ENCODE results near the gene VENTX. TPM values are rescaled to one million over a fixed set of nuclear protein-coding genes. Genes with fewer than 3 reads are reported as not detected.

The VENTX gene
- polyA plus RNA-seq, 3 donors: 1.4 to 56.0 (median 1.6) TPM

GRCh38 chr10:133270773-133271297, 33.2 kb downstream of the VENTX start:
- intact Hi-C loops (cut with micrococcal nuclease): no loop called here
- over 99% methylated on average over 19 of the region's 19 CpGs for WGBS (ENCODE audit: insufficient coverage)
- H3K9me3 Mint-ChIP-seq: peaks cover 0 to under 1% (median 0%) of the 10 kb centered on the region in 7 donors
- H3K27me3 Mint-ChIP-seq (ENCODE audit: low read depth in 3 of 3): peaks cover 0 to 13% (median 0%) of the 10 kb centered on the region in 3 donors
- no peaks in the 10 kb centered on the region for H3K27me3 ChIP-seq (ENCODE audit: control insufficient read depth in 2 of 2, insufficient read depth in 2 of 2, low read length in 2 of 2)
- peaks cover 16% of the 10 kb centered on the region for H3K4me1 Mint-ChIP-seq
- H3K9ac ChIP-seq (ENCODE audit: insufficient read depth, low read length, poor library complexity, severe bottlenecking): no peak overlapping the region
- H3K36me3 Mint-ChIP-seq: peaks cover 40 to 67% of the 10 kb centered on the region in 2 donors
- H3K4me2 ChIP-seq (replicated peaks; ENCODE audit: extremely low read depth, low read length, poor library complexity, severe bottlenecking): no peak overlapping the region
- H3K27ac Mint-ChIP-seq: no peak overlapping the region
- no peaks in the 10 kb centered on the region for H3K9me3 ChIP-seq (replicated peaks in 1 of 2; ENCODE audit: control insufficient read depth in 1 of 2, insufficient read depth in 1 of 2, low read length in 2 of 2)
- H3K4me3 ChIP-seq (replicated peaks in 1 of 3; ENCODE audit: low read depth in 2 of 3, low read length in 3 of 3): no peak overlapping the region
- peaks cover 83% of the 10 kb centered on the region for H4K20me1 ChIP-seq (ENCODE audit: insufficient read depth, low read length)
- H3K79me2 ChIP-seq (ENCODE audit: insufficient read depth, low read length): peaks cover 22% of the 10 kb centered on the region
- DNase-seq: no peak
- H3K27ac ChIP-seq (ENCODE audit: low read depth in 1 of 2, low read length in 2 of 2): no peak overlapping the region
- no peak for TF ChIP-seq CTCF (IDR thresholded peaks at IDR 0.05)
- H3K36me3 ChIP-seq (replicated peaks in 1 of 2; ENCODE audit: control insufficient read depth in 1 of 2, insufficient read depth in 2 of 2, low read length in 2 of 2): peaks cover 74 to 80% of the 10 kb centered on the region in 2 donors
- H3K4me1 ChIP-seq (ENCODE audit: control insufficient read depth in 1 of 2, insufficient read depth in 2 of 2, low read length in 2 of 2): peaks cover 20 to 29% of the 10 kb centered on the region in 2 donors
- H3K4me3 Mint-ChIP-seq: no peak overlapping the region
- H2AFZ ChIP-seq (ENCODE audit: insufficient read depth, low read depth, low read length, poor library complexity, severe bottlenecking): no peak overlapping the region

GRCh38 chr10:133271521-133272300, 34.1 kb downstream of the VENTX start:
- intact Hi-C loops (cut with micrococcal nuclease): no loop called here
- Histone ChIP-seq H3K4me3 (replicated peaks in 1 of 3; ENCODE audit: low read depth in 2 of 3, low read length in 3 of 3) (no peak overlapping the region), H3K4me2 (replicated peaks; ENCODE audit: extremely low read depth, low read length, poor library complexity, severe bottlenecking) (no peak overlapping the region), H4K20me1 (ENCODE audit: insufficient read depth, low read length) (peaks cover 85% of the 10 kb centered on the region), H3K36me3 (replicated peaks in 1 of 2; ENCODE audit: control insufficient read depth in 1 of 2, insufficient read depth in 2 of 2, low read length in 2 of 2) (peaks cover 69 to 72% of the 10 kb centered on the region in 2 donors), H3K9ac (ENCODE audit: insufficient read depth, low read length, poor library complexity, severe bottlenecking) (no peak overlapping the region), H3K79me2 (ENCODE audit: insufficient read depth, low read length) (peaks cover 30% of the 10 kb centered on the region), H3K4me1 (ENCODE audit: control insufficient read depth in 1 of 2, insufficient read depth in 2 of 2, low read length in 2 of 2) (peaks cover 27 to 33% of the 10 kb centered on the region in 2 donors), H2AFZ (ENCODE audit: insufficient read depth, low read depth, low read length, poor library complexity, severe bottlenecking) (no peak overlapping the region), H3K27ac (ENCODE audit: low read depth in 1 of 2, low read length in 2 of 2) (no peak overlapping the region), H3K27me3 (ENCODE audit: control insufficient read depth in 2 of 2, insufficient read depth in 2 of 2, low read length in 2 of 2) (no peaks in the 10 kb centered on the region), H3K9me3 (replicated peaks in 1 of 2; ENCODE audit: control insufficient read depth in 1 of 2, insufficient read depth in 1 of 2, low read length in 2 of 2) (no peaks in the 10 kb centered on the region)
- H3K27ac Mint-ChIP-seq: peak overlapping the region in 4 of 7 donors; percentile 43 to 64 (median 54)
- no peak for TF ChIP-seq CTCF (IDR thresholded peaks at IDR 0.05)
- peaks cover 18% of the 10 kb centered on the region for H3K4me1 Mint-ChIP-seq
- H3K36me3 Mint-ChIP-seq: peaks cover 37 to 60% of the 10 kb centered on the region in 2 donors
- no peak for DNase-seq
- peaks cover 0 to 2% (median 0%) of the 10 kb centered on the region in 7 donors for H3K9me3 Mint-ChIP-seq
- no peak overlapping the region for H3K4me3 Mint-ChIP-seq
- 86% methylated on average over 34 of the region's 35 CpGs for WGBS (ENCODE audit: insufficient coverage)
- H3K27me3 Mint-ChIP-seq (ENCODE audit: low read depth in 3 of 3): peaks cover 0 to 18% (median 2%) of the 10 kb centered on the region in 3 donors
